ENCODE measurements around the gene BLNK.

Gene BLNK

GRCh38 chr10:96244354-96244753 lies 27.0 kb downstream of the BLNK start:
- H2BK120ac ChIP-seq (ENCODE audit: low read depth, low read length) = no peak overlapping the region
- no peak overlapping the region for H3K4ac ChIP-seq (ENCODE audit: low read depth, low read length)
- H4K8ac ChIP-seq (ENCODE audit: low read depth, low read length) = no peak overlapping the region
- H3K4me2 ChIP-seq (ENCODE audit: low read length) = no peak overlapping the region
- no peak overlapping the region for H3K27ac ChIP-seq (ENCODE audit: low read depth, low read length)
- H2AK5ac ChIP-seq (ENCODE audit: low read length) = no peak overlapping the region
- no peaks in the 10 kb centered on the region for H3K36me3 ChIP-seq (ENCODE audit: control insufficient read depth, insufficient read depth, low read length)
- no peaks in the 10 kb centered on the region for H3K79me1 ChIP-seq (ENCODE audit: low read length)
- no CpG with 5 or more reads among the region's 7 CpGs for WGBS (ENCODE audit: extremely low coverage, insufficient coverage, low lambda C conversion rate)
- H3K79me2 ChIP-seq (ENCODE audit: control insufficient read depth, insufficient read depth, low read length) = no peaks in the 10 kb centered on the region
- H3K4me1 ChIP-seq (ENCODE audit: control insufficient read depth, low read depth, low read length) = no peaks in the 10 kb centered on the region
- no peak overlapping the region for H4K5ac ChIP-seq (ENCODE audit: low read length)
- no peak overlapping the region for H3K23ac ChIP-seq (ENCODE audit: low read length)
- no peak overlapping the region for H3K9ac ChIP-seq (ENCODE audit: low read length)
- H3K4me3 ChIP-seq (ENCODE audit: low read length) = no peak overlapping the region
- H2BK15ac ChIP-seq (replicated peaks; ENCODE audit: low read depth) = no peak overlapping the region
- H2BK5ac ChIP-seq (ENCODE audit: low read length) = no peak overlapping the region
- H3K18ac ChIP-seq (ENCODE audit: low read length) = no peak overlapping the region
- H3K56ac ChIP-seq (ENCODE audit: low read length) = no peak overlapping the region
- no peak for DNase-seq
- no peaks in the 10 kb centered on the region for H3K27me3 ChIP-seq (ENCODE audit: insufficient read depth, low read length, poor library complexity)

- Histone ChIP-seq H3K56ac (ENCODE audit: low read length) (no peak overlapping the region), H4K8ac (ENCODE audit: low read depth, low read length) (no peak overlapping the region), H3K4me2 (ENCODE audit: low read length) (no peak overlapping the region), H3K23ac (ENCODE audit: low read length) (no peak overlapping the region), H3K9ac (ENCODE audit: low read length) (no peak overlapping the region), H3K4me1 (ENCODE audit: control insufficient read depth, low read depth, low read length) (no peaks in the 10 kb centered on the region), H3K4ac (ENCODE audit: low read depth, low read length) (no peak overlapping the region), H3K79me2 (ENCODE audit: control insufficient read depth, insufficient read depth, low read length) (no peaks in the 10 kb centered on the region), H3K27me3 (ENCODE audit: insufficient read depth, low read length, poor library complexity) (no peaks in the 10 kb centered on the region), H3K27ac (ENCODE audit: low read depth, low read length) (no peak overlapping the region), H4K5ac (ENCODE audit: low read length) (no peak overlapping the region), H3K36me3 (ENCODE audit: control insufficient read depth, insufficient read depth, low read length) (no peaks in the 10 kb centered on the region), H2BK5ac (ENCODE audit: low read length) (no peak overlapping the region), H3K79me1 (ENCODE audit: low read length) (no peaks in the 10 kb centered on the region), H2BK15ac (replicated peaks; ENCODE audit: low read depth) (no peak overlapping the region), H3K18ac (ENCODE audit: low read length) (no peak overlapping the region), H3K4me3 (ENCODE audit: low read length) (no peak overlapping the region), H2AK5ac (ENCODE audit: low read length) (no peak overlapping the region), H2BK120ac (ENCODE audit: low read depth, low read length) (no peak overlapping the region)
- no CpG with 5 or more reads among the region's 4 CpGs for WGBS (ENCODE audit: extremely low coverage, insufficient coverage, low lambda C conversion rate)
- no peak for DNase-seq
These were observed 28.1 kb downstream of the BLNK start for GRCh38 chr10:96243296-96243695.

GRCh38 chr10:96242822-96243221 lies 28.5 kb downstream of the BLNK start:
- H3K23ac ChIP-seq (ENCODE audit: low read length) = no peak overlapping the region
- H3K27me3 ChIP-seq (ENCODE audit: insufficient read depth, low read length, poor library complexity) = no peaks in the 10 kb centered on the region
- no peak overlapping the region for H2AK5ac ChIP-seq (ENCODE audit: low read length)
- H4K8ac ChIP-seq (ENCODE audit: low read depth, low read length) = no peak overlapping the region
- H3K4me1 ChIP-seq (ENCODE audit: control insufficient read depth, low read depth, low read length) = no peaks in the 10 kb centered on the region
- H3K18ac ChIP-seq (ENCODE audit: low read length) = no peak overlapping the region
- H3K4me3 ChIP-seq (ENCODE audit: low read length) = no peak overlapping the region
- H3K79me2 ChIP-seq (ENCODE audit: control insufficient read depth, insufficient read depth, low read length) = no peaks in the 10 kb centered on the region
- no peak overlapping the region for H3K9ac ChIP-seq (ENCODE audit: low read length)
- no peak overlapping the region for H2BK15ac ChIP-seq (replicated peaks; ENCODE audit: low read depth)
- no peaks in the 10 kb centered on the region for H3K36me3 ChIP-seq (ENCODE audit: control insufficient read depth, insufficient read depth, low read length)
- H2BK120ac ChIP-seq (ENCODE audit: low read depth, low read length) = no peak overlapping the region
- H3K4ac ChIP-seq (ENCODE audit: low read depth, low read length) = no peak overlapping the region
- no peak overlapping the region for H2BK5ac ChIP-seq (ENCODE audit: low read length)
- H3K79me1 ChIP-seq (ENCODE audit: low read length) = no peaks in the 10 kb centered on the region
- H3K4me2 ChIP-seq (ENCODE audit: low read length) = no peak overlapping the region
- H3K27ac ChIP-seq (ENCODE audit: low read depth, low read length) = no peak overlapping the region
- DNase-seq = no peak
- H3K56ac ChIP-seq (ENCODE audit: low read length) = no peak overlapping the region
- WGBS (ENCODE audit: extremely low coverage, insufficient coverage, low lambda C conversion rate) = no CpG with 5 or more reads among the region's 2 CpGs
- H4K5ac ChIP-seq (ENCODE audit: low read length) = no peak overlapping the region

- H2BK15ac ChIP-seq (replicated peaks; ENCODE audit: low read depth) = no peak overlapping the region
- H3K56ac ChIP-seq (ENCODE audit: low read length) = no peak overlapping the region
- H3K27me3 ChIP-seq (ENCODE audit: insufficient read depth, low read length, poor library complexity) = no peaks in the 10 kb centered on the region
- no peaks in the 10 kb centered on the region for H3K79me2 ChIP-seq (ENCODE audit: control insufficient read depth, insufficient read depth, low read length)
- H2BK120ac ChIP-seq (ENCODE audit: low read depth, low read length) = no peak overlapping the region
- no peak overlapping the region for H4K8ac ChIP-seq (ENCODE audit: low read depth, low read length)
- H3K4me1 ChIP-seq (ENCODE audit: control insufficient read depth, low read depth, low read length) = no peaks in the 10 kb centered on the region
- no peak overlapping the region for H3K4ac ChIP-seq (ENCODE audit: low read depth, low read length)
- DNase-seq = no peak
- no peaks in the 10 kb centered on the region for H3K36me3 ChIP-seq (ENCODE audit: control insufficient read depth, insufficient read depth, low read length)
- no peak overlapping the region for H3K4me3 ChIP-seq (ENCODE audit: low read length)
- H3K4me2 ChIP-seq (ENCODE audit: low read length) = no peak overlapping the region
- WGBS (ENCODE audit: extremely low coverage, insufficient coverage, low lambda C conversion rate) = no CpG with 5 or more reads among the region's 4 CpGs
- no peak overlapping the region for H3K18ac ChIP-seq (ENCODE audit: low read length)
- H2AK5ac ChIP-seq (ENCODE audit: low read length) = no peak overlapping the region
- H3K27ac ChIP-seq (ENCODE audit: low read depth, low read length) = no peak overlapping the region
- no peak overlapping the region for H3K23ac ChIP-seq (ENCODE audit: low read length)
- no peak overlapping the region for H2BK5ac ChIP-seq (ENCODE audit: low read length)
- H3K9ac ChIP-seq (ENCODE audit: low read length) = no peak overlapping the region
- no peak overlapping the region for H4K5ac ChIP-seq (ENCODE audit: low read length)
- no peaks in the 10 kb centered on the region for H3K79me1 ChIP-seq (ENCODE audit: low read length)
These were observed 32.4 kb downstream of the BLNK start for GRCh38 chr10:96238646-96239623.

GRCh38 chr10:96236876-96237275 lies 34.5 kb downstream of the BLNK start:
- H3K9ac ChIP-seq (ENCODE audit: low read length) = no peak overlapping the region
- no CpG with 5 or more reads among the region's 1 CpG for WGBS (ENCODE audit: extremely low coverage, insufficient coverage, low lambda C conversion rate)
- H3K4me2 ChIP-seq (ENCODE audit: low read length) = no peak overlapping the region
- no peaks in the 10 kb centered on the region for H3K79me2 ChIP-seq (ENCODE audit: control insufficient read depth, insufficient read depth, low read length)
- H3K27ac ChIP-seq (ENCODE audit: low read depth, low read length) = no peak overlapping the region
- H3K56ac ChIP-seq (ENCODE audit: low read length) = no peak overlapping the region
- H2BK120ac ChIP-seq (ENCODE audit: low read depth, low read length) = no peak overlapping the region
- H3K36me3 ChIP-seq (ENCODE audit: control insufficient read depth, insufficient read depth, low read length) = no peaks in the 10 kb centered on the region
- H3K4me1 ChIP-seq (ENCODE audit: control insufficient read depth, low read depth, low read length) = no peaks in the 10 kb centered on the region
- no peak overlapping the region for H3K4me3 ChIP-seq (ENCODE audit: low read length)
- no peak for DNase-seq
- H2BK15ac ChIP-seq (replicated peaks; ENCODE audit: low read depth) = no peak overlapping the region
- no peak overlapping the region for H2AK5ac ChIP-seq (ENCODE audit: low read length)
- no peak overlapping the region for H3K18ac ChIP-seq (ENCODE audit: low read length)
- no peaks in the 10 kb centered on the region for H3K79me1 ChIP-seq (ENCODE audit: low read length)
- H4K5ac ChIP-seq (ENCODE audit: low read length) = no peak overlapping the region
- H3K4ac ChIP-seq (ENCODE audit: low read depth, low read length) = no peak overlapping the region
- no peak overlapping the region for H4K8ac ChIP-seq (ENCODE audit: low read depth, low read length)
- H3K23ac ChIP-seq (ENCODE audit: low read length) = no peak overlapping the region
- H2BK5ac ChIP-seq (ENCODE audit: low read length) = no peak overlapping the region
- no peaks in the 10 kb centered on the region for H3K27me3 ChIP-seq (ENCODE audit: insufficient read depth, low read length, poor library complexity)

Data from mesendoderm (in vitro differentiated cells).